Adrenal gland (tissue), 5 donors: Measurements from ENCODE around the gene ARID4B.
"Not testable (repeated sequence)": the region's sequence is repeated elsewhere in the genome, so short reads cannot be mapped to it uniquely, and the experiment has no call there.

Experiments used
- POLR2A ChIP-seq, 2 donors: fragments of 450-650 bp; IDR thresholded peaks; one replicate each; pipeline ENCODE4 v1.6.1; 2017; ENCODE audit warnings: antibody characterized with exemption in 2 of 2, mild to moderate bottlenecking in 2 of 2, moderate library complexity in 1 of 2
- TF ChIP-seq, protein P1 (sequence below), 6 experiments: fragments of 450-650 bp in 4 of 6; fragments of 200-600 bp in 2 of 6; sonication (generic) in 1 of 6; IDR thresholded peaks; 1 replicate in 5 of 6; 2 replicates in 1 of 6; pipeline versions ENCODE4 v1.5.1 to v1.8.0; 2016 to 2021; ENCODE audit warnings: antibody characterized with exemption in 6 of 6, mild to moderate bottlenecking in 2 of 6, moderate library complexity in 1 of 6
- donor health status: DM: no; HTN: no; CAD: no.

DNA sequence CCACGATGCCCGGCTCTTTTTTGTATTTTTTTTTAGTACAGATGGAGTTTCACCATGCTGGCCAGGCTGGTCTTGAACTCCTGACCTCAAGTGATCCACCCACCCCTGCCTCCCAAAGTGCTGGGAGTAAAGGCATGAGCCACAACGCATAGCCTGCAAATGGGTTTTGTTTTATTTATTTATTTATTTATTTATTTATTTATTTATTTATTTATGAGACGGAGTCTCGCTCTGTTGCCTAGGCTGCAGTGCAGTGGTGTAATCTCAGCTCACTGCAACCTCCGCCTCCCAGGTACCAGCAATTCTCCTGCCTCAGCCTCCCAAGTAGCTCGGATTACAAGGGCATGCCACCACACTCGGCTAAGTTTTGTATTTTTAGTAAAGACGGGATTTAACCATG lies 36.2 kb upstream of the ARID4B start:
- TF ChIP-seq, protein P1, sequence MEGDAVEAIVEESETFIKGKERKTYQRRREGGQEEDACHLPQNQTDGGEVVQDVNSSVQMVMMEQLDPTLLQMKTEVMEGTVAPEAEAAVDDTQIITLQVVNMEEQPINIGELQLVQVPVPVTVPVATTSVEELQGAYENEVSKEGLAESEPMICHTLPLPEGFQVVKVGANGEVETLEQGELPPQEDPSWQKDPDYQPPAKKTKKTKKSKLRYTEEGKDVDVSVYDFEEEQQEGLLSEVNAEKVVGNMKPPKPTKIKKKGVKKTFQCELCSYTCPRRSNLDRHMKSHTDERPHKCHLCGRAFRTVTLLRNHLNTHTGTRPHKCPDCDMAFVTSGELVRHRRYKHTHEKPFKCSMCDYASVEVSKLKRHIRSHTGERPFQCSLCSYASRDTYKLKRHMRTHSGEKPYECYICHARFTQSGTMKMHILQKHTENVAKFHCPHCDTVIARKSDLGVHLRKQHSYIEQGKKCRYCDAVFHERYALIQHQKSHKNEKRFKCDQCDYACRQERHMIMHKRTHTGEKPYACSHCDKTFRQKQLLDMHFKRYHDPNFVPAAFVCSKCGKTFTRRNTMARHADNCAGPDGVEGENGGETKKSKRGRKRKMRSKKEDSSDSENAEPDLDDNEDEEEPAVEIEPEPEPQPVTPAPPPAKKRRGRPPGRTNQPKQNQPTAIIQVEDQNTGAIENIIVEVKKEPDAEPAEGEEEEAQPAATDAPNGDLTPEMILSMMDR (IDR thresholded peaks at IDR 0.05) = not testable (repeated sequence)
- TF ChIP-seq POLR2A (IDR thresholded peaks at IDR 0.05) = not testable (repeated sequence)
